Thyroid gland (tissue), 4 donors: ENCODE measurements around the gene COPG1.

Experiments
- POLR2A ChIP-seq, 2 donors: fragments of 450-650 bp; IDR thresholded peaks; one replicate each; pipeline ENCODE4 v1.6.1; 2017; ENCODE audit warnings: antibody characterized with exemption in 2 of 2, mild to moderate bottlenecking in 2 of 2, moderate library complexity in 1 of 2
- TF ChIP-seq, protein P1 (sequence below), 6 experiments: fragments of 200-600 bp in 3 of 6; fragments of 450-650 bp in 3 of 6; sonication (generic) in 3 of 6; IDR thresholded peaks; one replicate each; pipeline ENCODE4 v1.5.1; 2016 to 2019; ENCODE audit warnings: antibody characterized with exemption in 6 of 6, mild to moderate bottlenecking in 2 of 6, inconsistent platforms in 1 of 6, moderate library complexity in 1 of 6

- TF ChIP-seq, protein P1, sequence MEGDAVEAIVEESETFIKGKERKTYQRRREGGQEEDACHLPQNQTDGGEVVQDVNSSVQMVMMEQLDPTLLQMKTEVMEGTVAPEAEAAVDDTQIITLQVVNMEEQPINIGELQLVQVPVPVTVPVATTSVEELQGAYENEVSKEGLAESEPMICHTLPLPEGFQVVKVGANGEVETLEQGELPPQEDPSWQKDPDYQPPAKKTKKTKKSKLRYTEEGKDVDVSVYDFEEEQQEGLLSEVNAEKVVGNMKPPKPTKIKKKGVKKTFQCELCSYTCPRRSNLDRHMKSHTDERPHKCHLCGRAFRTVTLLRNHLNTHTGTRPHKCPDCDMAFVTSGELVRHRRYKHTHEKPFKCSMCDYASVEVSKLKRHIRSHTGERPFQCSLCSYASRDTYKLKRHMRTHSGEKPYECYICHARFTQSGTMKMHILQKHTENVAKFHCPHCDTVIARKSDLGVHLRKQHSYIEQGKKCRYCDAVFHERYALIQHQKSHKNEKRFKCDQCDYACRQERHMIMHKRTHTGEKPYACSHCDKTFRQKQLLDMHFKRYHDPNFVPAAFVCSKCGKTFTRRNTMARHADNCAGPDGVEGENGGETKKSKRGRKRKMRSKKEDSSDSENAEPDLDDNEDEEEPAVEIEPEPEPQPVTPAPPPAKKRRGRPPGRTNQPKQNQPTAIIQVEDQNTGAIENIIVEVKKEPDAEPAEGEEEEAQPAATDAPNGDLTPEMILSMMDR (IDR thresholded peaks at IDR 0.05): no peak
- no peak for TF ChIP-seq POLR2A (IDR thresholded peaks at IDR 0.05)
These were observed 74.4 kb downstream of the COPG1 start for GRCh38 chr3:129323651-129324294.
